GM06990 (cell line): Measurements from ENCODE around the gene HDHD5.

Experiments
- DNase-seq: peaks from one replicate; pipeline ENCODE4 v3.0.0-alpha.2; 2011; ENCODE audit not compliant: insufficient read length; ENCODE audit errors: extremely low read depth
- H3K27me3 ChIP-seq: replicated peaks from 2 replicates; pipeline ENCODE4 v1.6.0; 2011; ENCODE audit warnings: low read length; ENCODE audit not compliant: control insufficient read depth, insufficient read depth
- H3K36me3 ChIP-seq: 2 replicates; pipeline ENCODE4 v1.5.1; 2011; ENCODE audit warnings: low read length; ENCODE audit not compliant: control insufficient read depth, insufficient read depth
- H3K4me3 ChIP-seq: replicated peaks from 2 replicates; pipeline ENCODE4 v1.5.1; 2011; ENCODE audit warnings: low read depth, mild to moderate bottlenecking, control low read depth, low read length
- CTCF ChIP-seq: IDR thresholded peaks from 2 replicates; pipeline ENCODE4 v1.5.1; 2011; ENCODE audit warnings: low read length, control low read depth, mild to moderate bottlenecking, inconsistent platforms; ENCODE audit not compliant: insufficient read depth, poor library complexity, severe bottlenecking

Gene HDHD5

GRCh38 chr22:17109976-17110375 lies 49.1 kb downstream of the HDHD5 start:
- H3K27me3 ChIP-seq: no peaks in the 10 kb centered on the region
- TF ChIP-seq CTCF: no peak
- H3K4me3 ChIP-seq: no peak overlapping the region
- H3K36me3 ChIP-seq: peaks cover 6% of the 10 kb centered on the region
- DNase-seq: no peak

- no peak for DNase-seq
- H3K36me3 ChIP-seq: peaks cover 6% of the 10 kb centered on the region
- TF ChIP-seq CTCF: no peak
- no peak overlapping the region for H3K4me3 ChIP-seq
- H3K27me3 ChIP-seq: no peaks in the 10 kb centered on the region
Measured at GRCh38 chr22:17109113-17109865, 49.8 kb downstream of the HDHD5 start.

GRCh38 chr22:17108256-17109112 lies 50.6 kb downstream of the HDHD5 start:
- Histone ChIP-seq H3K36me3 (peaks cover 7% of the 10 kb centered on the region), H3K27me3 (no peaks in the 10 kb centered on the region), H3K4me3 (no peak overlapping the region)
- DNase-seq: no peak
- TF ChIP-seq CTCF: no peak

GRCh38 chr22:17107547-17107810 lies 51.6 kb downstream of the HDHD5 start:
- DNase-seq: no peak
- Histone ChIP-seq H3K27me3 (no peaks in the 10 kb centered on the region), H3K36me3 (peaks cover 8% of the 10 kb centered on the region), H3K4me3 (no peak overlapping the region)
- TF ChIP-seq CTCF: no peak

GRCh38 chr22:17106785-17107546 lies 52.1 kb downstream of the HDHD5 start:
- no peak for DNase-seq
- Histone ChIP-seq H3K4me3 (no peak overlapping the region), H3K27me3 (no peaks in the 10 kb centered on the region), H3K36me3 (peaks cover 11% of the 10 kb centered on the region)
- no peak for TF ChIP-seq CTCF
